HEK293 (cell line): ENCODE measurements around the gene ARMC2.

Source experiments
- CTCF ChIP-seq: fragments of 450-650 bp; formaldehyde crosslinking; IDR thresholded peaks from 2 replicates; pipeline ENCODE4 v1.5.1; 2016; ENCODE audit warnings: missing biosample characterization, missing genetic modification characterization
- KLF10 ChIP-seq: fragments of 450-650 bp; IDR thresholded peaks from 2 replicates; pipeline ENCODE4 v1.5.1; 2018; ENCODE audit warnings: missing biosample characterization, mild to moderate bottlenecking, missing genetic modification characterization
- ZNF362 ChIP-seq: fragments of 450-650 bp; formaldehyde crosslinking; IDR thresholded peaks from 2 replicates; pipeline ENCODE4 v1.5.1; 2016; ENCODE audit warnings: missing biosample characterization, missing genetic modification characterization

GRCh38 chr6:109019911-109020310, 171.7 kb downstream of the ARMC2 start:
- TF ChIP-seq ZNF362 (tag by site-specific recombination) (no peak), KLF10 (tag by site-specific recombination) (no peak), CTCF (tag by site-specific recombination) (no peak)
